Hippocampal formation (tissue), 2 donors: ENCODE measurements around the gene ZNG1F.
"Not testable (repeated sequence)": the region's sequence is repeated elsewhere in the genome, so short reads cannot be mapped to it uniquely, and the experiment has no call there.

Source experiments
- DNase-seq, 2 donors: peaks; one replicate each; lab custom pipeline; 2025; lab: John Stamatoyannopoulos, UW

Gene ZNG1F

GRCh38 chr9:41086215-41086614 is 102.9 kb downstream of the ZNG1F start:
- not testable (repeated sequence) for DNase-seq

DNA sequence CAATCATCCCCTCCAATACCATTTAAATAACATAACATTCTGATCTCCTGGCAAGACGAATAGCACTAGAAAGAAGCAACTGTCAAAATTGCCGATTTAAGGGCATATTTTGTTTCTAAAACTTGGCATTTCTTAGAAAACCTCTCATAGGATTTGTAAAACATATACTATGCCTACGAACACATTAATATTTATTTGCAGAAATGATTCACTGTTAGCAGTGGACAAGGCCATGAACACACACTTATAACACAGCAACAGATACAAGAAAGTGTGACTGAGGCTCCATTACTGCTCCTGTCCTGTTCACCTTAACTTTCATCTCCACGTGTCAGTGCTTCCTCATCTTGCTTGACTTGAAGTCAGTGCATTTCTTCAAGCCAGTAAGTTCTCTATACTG is 106.8 kb downstream of the ZNG1F start:
- not testable (repeated sequence) for DNase-seq
